ENCODE data around the gene DUSP8.
"Not testable (repeated sequence)": the region's sequence is repeated elsewhere in the genome, so short reads cannot be mapped to it uniquely, and the experiment has no call there.

DUSP8 gene, protein sequence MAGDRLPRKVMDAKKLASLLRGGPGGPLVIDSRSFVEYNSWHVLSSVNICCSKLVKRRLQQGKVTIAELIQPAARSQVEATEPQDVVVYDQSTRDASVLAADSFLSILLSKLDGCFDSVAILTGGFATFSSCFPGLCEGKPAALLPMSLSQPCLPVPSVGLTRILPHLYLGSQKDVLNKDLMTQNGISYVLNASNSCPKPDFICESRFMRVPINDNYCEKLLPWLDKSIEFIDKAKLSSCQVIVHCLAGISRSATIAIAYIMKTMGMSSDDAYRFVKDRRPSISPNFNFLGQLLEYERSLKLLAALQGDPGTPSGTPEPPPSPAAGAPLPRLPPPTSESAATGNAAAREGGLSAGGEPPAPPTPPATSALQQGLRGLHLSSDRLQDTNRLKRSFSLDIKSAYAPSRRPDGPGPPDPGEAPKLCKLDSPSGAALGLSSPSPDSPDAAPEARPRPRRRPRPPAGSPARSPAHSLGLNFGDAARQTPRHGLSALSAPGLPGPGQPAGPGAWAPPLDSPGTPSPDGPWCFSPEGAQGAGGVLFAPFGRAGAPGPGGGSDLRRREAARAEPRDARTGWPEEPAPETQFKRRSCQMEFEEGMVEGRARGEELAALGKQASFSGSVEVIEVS

DNA sequence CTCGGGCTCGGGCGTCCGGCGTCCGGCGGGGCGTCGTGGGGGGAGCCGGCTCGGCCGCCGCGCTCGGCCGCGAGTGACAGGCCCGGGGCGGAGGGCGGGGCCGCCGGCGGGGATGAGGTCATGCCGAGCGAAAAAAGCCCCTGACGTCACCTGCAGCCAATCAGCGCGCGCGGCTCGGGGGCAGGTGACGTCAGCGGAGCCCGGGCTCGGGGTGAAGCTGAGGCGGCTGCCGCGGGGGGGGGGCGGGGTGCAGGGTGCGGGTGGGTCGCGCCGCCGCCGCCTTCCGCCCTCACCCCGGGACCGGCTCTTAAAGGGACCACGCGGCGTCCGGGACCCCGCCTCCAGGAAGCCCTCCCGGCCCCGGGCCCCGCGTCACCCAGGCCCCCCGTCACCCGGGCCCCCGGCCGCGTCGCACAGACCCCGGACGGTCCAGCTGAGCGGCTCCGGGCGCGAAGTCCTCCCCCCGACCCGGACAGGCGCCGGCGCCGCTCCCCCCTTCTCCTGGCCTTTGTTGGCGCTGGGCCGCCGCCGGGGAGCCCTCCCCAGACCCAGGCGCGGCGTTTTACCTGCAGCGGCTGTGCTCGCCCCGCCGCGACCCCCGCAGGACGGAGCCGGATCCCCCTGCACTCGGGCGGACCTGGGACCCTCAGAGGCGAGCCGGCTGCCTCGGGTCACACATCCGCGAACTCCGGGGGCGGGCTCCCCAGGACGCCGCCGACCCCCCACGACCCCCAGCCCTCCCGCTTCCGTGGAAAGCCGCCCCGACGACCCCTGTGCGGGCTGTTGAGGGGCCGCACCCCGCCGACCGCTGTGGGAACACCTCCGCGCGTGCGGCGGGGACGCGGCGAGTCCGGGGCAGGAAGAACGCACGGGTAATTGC lies at the start of gene DUSP8:
Gene DUSP8, minus strand, starts transcription at position 75 of the 880 bp plus-strand sequence. CDS start 6,445 bp downstream, outside the sequence.
- H3K4me3 ChIP-seq (ENCODE audit: low read length in 2 of 2), result peak within 1 kb of the TSS; percentile 71 to 77
- H3K9me3 ChIP-seq (ENCODE audit: control insufficient read depth in 2 of 2, low read length in 2 of 2), result no peaks in the 10 kb centered on the region
- H3K36me3 ChIP-seq (ENCODE audit: control insufficient read depth in 2 of 2, insufficient read depth in 2 of 2, low read length in 2 of 2), result peaks cover 0 to 2% of the 10 kb centered on the region in 2 donors
- H3K27me3 ChIP-seq (ENCODE audit: control insufficient read depth in 1 of 2, insufficient read depth in 2 of 2, low read length in 2 of 2), result no peaks in the 10 kb centered on the region
- H3K4me1 ChIP-seq (ENCODE audit: control insufficient read depth, insufficient read depth, low read length), result peaks cover 51% of the 10 kb centered on the region
- peak within 1 kb of the TSS; percentile 64 for H3K27ac ChIP-seq (ENCODE audit: low read length)
- H3K9ac ChIP-seq (ENCODE audit: low read length in 2 of 2), result peak within 1 kb of the TSS; percentile 78 to 79

DNA sequence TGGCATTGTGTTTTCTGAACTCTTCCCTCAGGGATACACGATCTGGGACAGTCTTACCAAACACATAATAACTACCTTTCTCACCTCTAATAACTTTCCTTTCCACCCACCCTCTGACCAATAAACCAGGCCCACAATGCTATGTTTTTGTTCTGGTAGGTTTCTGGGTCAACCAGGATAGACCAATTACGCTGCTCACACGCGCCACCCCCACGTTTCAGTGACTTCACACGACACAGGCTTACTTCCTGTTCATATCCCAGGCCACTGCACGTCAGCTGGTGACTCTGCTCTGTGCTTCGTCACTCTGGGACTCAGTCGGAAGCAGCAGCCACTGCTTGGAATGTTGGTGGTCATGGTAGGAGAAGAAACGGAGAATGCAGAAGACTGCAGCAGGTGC lies 47.4 kb upstream of the DUSP8 start:
- Histone ChIP-seq H3K9me3 (ENCODE audit: control insufficient read depth in 2 of 2, low read length in 2 of 2) (no peaks in the 10 kb centered on the region), H3K9ac (ENCODE audit: low read length in 2 of 2) (no peak overlapping the region), H3K27me3 (ENCODE audit: control insufficient read depth in 1 of 2, insufficient read depth in 2 of 2, low read length in 2 of 2) (peaks cover 7 to 15% of the 10 kb centered on the region in 2 donors), H3K27ac (ENCODE audit: low read length) (no peak overlapping the region), H3K4me1 (ENCODE audit: control insufficient read depth, insufficient read depth, low read length) (no peaks in the 10 kb centered on the region), H3K36me3 (ENCODE audit: control insufficient read depth in 2 of 2, insufficient read depth in 2 of 2, low read length in 2 of 2) (no peaks in the 10 kb centered on the region), H3K4me3 (ENCODE audit: low read length in 2 of 2) (no peak overlapping the region)

DNA sequence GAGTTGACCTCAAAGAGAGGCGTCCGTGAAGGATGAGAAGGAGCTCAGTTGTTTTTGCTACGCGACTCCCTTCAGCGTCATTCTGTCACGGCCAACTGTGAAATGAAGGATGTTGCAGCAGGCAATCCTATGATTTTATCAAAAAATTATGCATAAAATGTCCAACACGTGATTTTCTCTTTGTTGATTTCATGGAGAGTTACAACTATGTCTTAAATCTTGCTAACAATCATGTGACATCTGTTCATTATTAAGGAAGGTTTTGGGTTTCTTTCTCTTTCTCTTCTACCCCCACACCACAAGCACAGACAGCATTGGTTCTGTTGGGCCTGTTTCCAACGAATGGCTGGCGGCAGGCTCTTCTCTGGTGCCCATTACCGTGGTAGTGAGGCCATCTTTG lies 46.2 kb upstream of the DUSP8 start:
- Histone ChIP-seq H3K27ac (ENCODE audit: low read length) (no peak overlapping the region), H3K9me3 (ENCODE audit: control insufficient read depth in 2 of 2, low read length in 2 of 2) (no peaks in the 10 kb centered on the region), H3K4me1 (ENCODE audit: control insufficient read depth, insufficient read depth, low read length) (no peaks in the 10 kb centered on the region), H3K9ac (ENCODE audit: low read length in 2 of 2) (no peak overlapping the region), H3K36me3 (ENCODE audit: control insufficient read depth in 2 of 2, insufficient read depth in 2 of 2, low read length in 2 of 2) (no peaks in the 10 kb centered on the region), H3K27me3 (ENCODE audit: control insufficient read depth in 1 of 2, insufficient read depth in 2 of 2, low read length in 2 of 2) (peaks cover 7 to 15% of the 10 kb centered on the region in 2 donors), H3K4me3 (ENCODE audit: low read length in 2 of 2) (no peak overlapping the region)

DNA sequence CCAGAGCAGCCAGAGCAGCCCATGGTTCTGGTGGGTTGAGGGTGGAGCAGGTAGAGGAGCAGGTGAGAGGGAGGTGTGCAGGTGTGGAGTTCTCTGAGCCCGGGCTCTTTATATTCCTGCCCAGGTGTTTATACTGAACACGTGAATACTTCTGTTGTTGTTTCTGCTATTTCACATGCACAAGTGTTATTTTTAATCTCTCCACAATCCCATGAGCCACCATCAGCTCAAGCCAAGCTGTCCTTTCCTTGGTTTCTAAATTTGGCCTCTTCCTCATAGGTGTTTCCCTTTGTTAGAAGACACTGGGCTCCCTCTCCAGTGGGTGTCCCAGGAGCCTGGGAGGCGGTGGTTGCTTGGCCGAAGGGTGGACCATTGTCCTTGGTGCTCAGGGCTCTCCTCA lies 36.3 kb upstream of the DUSP8 start, which contains the start of gene KRTAP5-3:
Gene KRTAP5-3, minus strand, starts transcription at position 101 of the 400 bp plus-strand sequence. Its CDS starts 78 bp downstream, at position 23.
- no peaks in the 10 kb centered on the region for H3K9me3 ChIP-seq (ENCODE audit: control insufficient read depth in 2 of 2, low read length in 2 of 2)
- H3K27ac ChIP-seq (ENCODE audit: low read length), result no peak within 1 kb of the TSS
- H3K4me3 ChIP-seq (ENCODE audit: low read length in 2 of 2), result no peak within 1 kb of the TSS
- peaks cover 7 to 26% of the 10 kb centered on the region in 2 donors for H3K27me3 ChIP-seq (ENCODE audit: control insufficient read depth in 1 of 2, insufficient read depth in 2 of 2, low read length in 2 of 2)
- H3K9ac ChIP-seq (ENCODE audit: low read length in 2 of 2), result no peak within 1 kb of the TSS
- H3K4me1 ChIP-seq (ENCODE audit: control insufficient read depth, insufficient read depth, low read length), result peaks cover 3% of the 10 kb centered on the region
- H3K36me3 ChIP-seq (ENCODE audit: control insufficient read depth in 2 of 2, insufficient read depth in 2 of 2, low read length in 2 of 2), result no peaks in the 10 kb centered on the region

DNA sequence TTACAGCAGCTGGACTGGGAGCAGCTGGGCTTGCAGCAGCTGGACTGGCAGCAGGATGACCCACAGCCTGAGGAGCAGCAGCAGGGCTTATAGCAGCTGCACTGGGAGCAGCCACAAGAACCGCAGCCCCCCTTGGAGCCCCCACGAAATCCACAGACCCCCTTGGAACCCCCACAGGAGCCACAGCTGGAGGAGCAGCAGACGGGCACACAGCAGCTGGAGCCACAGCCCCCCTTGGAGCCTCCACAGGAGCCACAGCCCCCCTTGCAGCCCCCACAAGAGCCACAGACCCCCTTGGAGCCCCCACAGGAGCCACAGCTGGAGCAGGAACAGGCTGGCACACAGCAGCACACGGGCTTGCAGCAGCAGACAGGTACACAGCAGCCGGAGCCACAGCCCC lies 35.8 kb upstream of the DUSP8 start:
- not testable (repeated sequence) for H3K27ac ChIP-seq (ENCODE audit: low read length); H3K9ac ChIP-seq (ENCODE audit: low read length in 2 of 2); H3K9me3 ChIP-seq (ENCODE audit: control insufficient read depth in 2 of 2, low read length in 2 of 2); H3K4me3 ChIP-seq (ENCODE audit: low read length in 2 of 2); H3K4me1 ChIP-seq (ENCODE audit: control insufficient read depth, insufficient read depth, low read length); H3K36me3 ChIP-seq (ENCODE audit: control insufficient read depth in 2 of 2, insufficient read depth in 2 of 2, low read length in 2 of 2)
- peaks cover 7 to 26% of the 10 kb centered on the region in 2 donors for H3K27me3 ChIP-seq (ENCODE audit: control insufficient read depth in 1 of 2, insufficient read depth in 2 of 2, low read length in 2 of 2)

DNA sequence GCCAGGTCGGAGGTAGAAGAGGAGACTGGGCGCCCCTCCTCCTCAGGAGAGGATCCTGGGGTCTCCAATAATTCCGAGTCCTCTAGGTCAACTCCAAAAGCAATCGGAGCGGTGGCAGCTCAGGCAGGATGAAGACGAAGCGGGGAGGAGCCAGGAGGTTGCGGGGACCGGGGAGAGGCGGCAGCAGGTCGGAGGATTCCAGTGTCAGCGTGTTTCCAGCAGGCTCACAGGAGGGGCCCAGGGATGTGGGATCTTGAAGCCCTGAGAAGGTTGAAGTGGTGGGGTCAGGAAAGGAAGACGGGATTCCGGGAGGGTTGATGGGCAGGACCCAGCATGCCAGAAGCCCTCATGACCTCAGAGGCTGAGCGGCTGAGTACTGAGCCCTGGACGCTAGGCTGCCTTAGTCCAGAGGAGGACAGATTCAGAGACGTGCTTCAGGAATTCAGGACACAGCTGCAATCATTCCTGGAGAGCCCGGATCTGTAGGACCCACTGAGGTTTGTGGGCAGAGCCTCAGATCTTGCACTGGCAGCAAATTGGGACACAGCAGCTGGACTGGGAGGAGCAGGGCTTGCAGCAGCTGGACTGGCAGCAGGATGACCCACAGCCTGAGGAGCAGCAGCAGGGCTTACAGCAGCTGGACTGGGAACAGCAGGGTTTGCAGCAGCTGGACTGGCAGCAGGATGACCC lies 35.2 kb upstream of the DUSP8 start:
- H3K36me3 ChIP-seq (ENCODE audit: control insufficient read depth in 2 of 2, insufficient read depth in 2 of 2, low read length in 2 of 2); H3K4me3 ChIP-seq (ENCODE audit: low read length in 2 of 2); H3K27ac ChIP-seq (ENCODE audit: low read length); H3K9ac ChIP-seq (ENCODE audit: low read length in 2 of 2); H3K9me3 ChIP-seq (ENCODE audit: control insufficient read depth in 2 of 2, low read length in 2 of 2); H3K4me1 ChIP-seq (ENCODE audit: control insufficient read depth, insufficient read depth, low read length): not testable (repeated sequence)
- H3K27me3 ChIP-seq (ENCODE audit: control insufficient read depth in 1 of 2, insufficient read depth in 2 of 2, low read length in 2 of 2), result peaks cover 7 to 26% of the 10 kb centered on the region in 2 donors

DNA sequence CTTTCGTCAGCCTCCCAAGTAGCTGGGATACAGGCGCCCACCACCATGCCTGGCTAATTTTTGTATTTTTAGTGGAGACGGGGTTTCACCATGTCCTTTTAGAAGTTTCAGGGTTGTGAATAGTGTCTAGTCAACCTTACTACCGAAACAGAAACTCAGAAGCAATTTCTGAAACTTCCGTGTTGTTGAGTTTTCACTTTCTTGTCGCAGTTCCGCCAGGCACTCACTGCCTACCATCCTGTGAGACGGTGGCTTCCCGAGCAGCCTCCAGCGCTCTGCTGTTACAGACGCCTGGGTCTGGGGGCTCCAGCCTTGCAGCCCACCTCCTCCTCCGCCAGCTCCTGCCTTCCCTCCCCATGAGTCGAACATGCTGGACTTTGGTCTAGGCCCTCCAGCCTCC lies 33.9 kb upstream of the DUSP8 start:
- H3K27me3 ChIP-seq (ENCODE audit: control insufficient read depth in 1 of 2, insufficient read depth in 2 of 2, low read length in 2 of 2), result peaks cover 7 to 26% of the 10 kb centered on the region in 2 donors
- H3K9ac ChIP-seq (ENCODE audit: low read length in 2 of 2); H3K4me3 ChIP-seq (ENCODE audit: low read length in 2 of 2); H3K36me3 ChIP-seq (ENCODE audit: control insufficient read depth in 2 of 2, insufficient read depth in 2 of 2, low read length in 2 of 2); H3K4me1 ChIP-seq (ENCODE audit: control insufficient read depth, insufficient read depth, low read length); H3K9me3 ChIP-seq (ENCODE audit: control insufficient read depth in 2 of 2, low read length in 2 of 2); H3K27ac ChIP-seq (ENCODE audit: low read length): not testable (repeated sequence)

DNA sequence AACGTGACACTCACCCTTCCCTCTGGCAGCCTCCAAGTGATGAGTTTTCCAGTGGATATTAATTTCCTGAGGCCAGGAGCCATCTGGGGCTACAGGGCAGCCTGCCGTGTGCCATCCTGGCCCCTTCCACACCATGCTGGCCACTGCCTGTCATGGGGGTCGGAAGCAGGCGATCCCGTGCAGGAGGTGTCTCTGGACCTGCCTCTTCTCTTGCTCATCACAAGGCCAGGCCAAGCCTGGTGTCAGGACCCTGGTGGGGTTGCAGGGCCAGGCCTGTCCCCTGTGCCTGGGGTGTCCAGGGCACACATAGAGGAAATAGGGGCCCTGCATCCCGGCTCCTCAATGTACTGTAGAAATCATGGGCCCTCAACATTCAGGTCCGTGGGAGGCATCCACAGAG lies 32.6 kb upstream of the DUSP8 start:
- Histone ChIP-seq H3K27me3 (ENCODE audit: control insufficient read depth in 1 of 2, insufficient read depth in 2 of 2, low read length in 2 of 2) (peaks cover 7 to 28% of the 10 kb centered on the region in 2 donors), H3K4me3 (ENCODE audit: low read length in 2 of 2) (no peak overlapping the region), H3K4me1 (ENCODE audit: control insufficient read depth, insufficient read depth, low read length) (peaks cover 3% of the 10 kb centered on the region), H3K9me3 (ENCODE audit: control insufficient read depth in 2 of 2, low read length in 2 of 2) (no peaks in the 10 kb centered on the region), H3K36me3 (ENCODE audit: control insufficient read depth in 2 of 2, insufficient read depth in 2 of 2, low read length in 2 of 2) (no peaks in the 10 kb centered on the region), H3K27ac (ENCODE audit: low read length) (no peak overlapping the region), H3K9ac (ENCODE audit: low read length in 2 of 2) (no peak overlapping the region)

DNA sequence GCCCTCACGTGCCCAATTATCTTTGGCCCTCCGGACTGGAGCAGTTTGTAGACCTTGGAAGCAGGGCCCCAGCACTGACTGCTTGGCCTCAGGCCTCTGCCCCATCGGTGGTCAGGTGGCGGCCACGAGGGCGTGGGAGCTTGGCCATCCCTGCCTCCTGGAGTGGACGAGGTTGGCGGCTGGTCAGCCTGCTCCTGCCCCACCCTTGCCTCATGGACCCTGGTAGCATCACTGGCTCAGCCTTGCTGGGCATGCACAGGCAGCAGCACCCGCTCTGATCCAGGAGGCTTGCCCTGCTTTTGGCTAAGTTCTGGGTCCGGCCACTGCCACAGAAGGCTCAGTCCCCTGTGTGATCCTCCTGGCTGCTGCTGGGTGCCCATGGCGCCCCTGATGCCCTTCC lies 32.1 kb upstream of the DUSP8 start:
- peaks cover 3% of the 10 kb centered on the region for H3K4me1 ChIP-seq (ENCODE audit: control insufficient read depth, insufficient read depth, low read length)
- H3K27ac ChIP-seq (ENCODE audit: low read length), result no peak overlapping the region
- H3K9ac ChIP-seq (ENCODE audit: low read length in 2 of 2), result no peak overlapping the region
- no peaks in the 10 kb centered on the region for H3K36me3 ChIP-seq (ENCODE audit: control insufficient read depth in 2 of 2, insufficient read depth in 2 of 2, low read length in 2 of 2)
- H3K27me3 ChIP-seq (ENCODE audit: control insufficient read depth in 1 of 2, insufficient read depth in 2 of 2, low read length in 2 of 2), result peaks cover 7 to 28% of the 10 kb centered on the region in 2 donors
- no peaks in the 10 kb centered on the region for H3K9me3 ChIP-seq (ENCODE audit: control insufficient read depth in 2 of 2, low read length in 2 of 2)
- H3K4me3 ChIP-seq (ENCODE audit: low read length in 2 of 2), result no peak overlapping the region

DNA sequence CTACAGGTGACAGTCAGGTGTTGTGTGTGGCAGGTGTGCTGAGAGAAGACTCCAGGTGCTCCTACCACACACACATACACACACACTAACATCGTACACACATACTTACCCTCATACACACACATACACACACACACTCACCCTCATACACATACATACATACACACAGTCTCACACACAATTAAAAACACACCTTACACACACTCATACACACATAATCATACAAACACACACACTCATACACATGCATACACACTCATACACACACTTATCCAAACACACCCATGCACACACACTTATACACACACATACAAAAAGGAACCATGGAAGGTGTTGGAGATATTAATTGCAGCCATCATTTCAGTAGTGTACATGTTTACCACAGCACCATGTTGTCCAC lies 31.6 kb upstream of the DUSP8 start:
- H3K4me1 ChIP-seq (ENCODE audit: control insufficient read depth, insufficient read depth, low read length), result peaks cover 3% of the 10 kb centered on the region
- no peaks in the 10 kb centered on the region for H3K9me3 ChIP-seq (ENCODE audit: control insufficient read depth in 2 of 2, low read length in 2 of 2)
- H3K4me3 ChIP-seq (ENCODE audit: low read length in 2 of 2), result no peak overlapping the region
- H3K27ac ChIP-seq (ENCODE audit: low read length), result no peak overlapping the region
- no peaks in the 10 kb centered on the region for H3K36me3 ChIP-seq (ENCODE audit: control insufficient read depth in 2 of 2, insufficient read depth in 2 of 2, low read length in 2 of 2)
- H3K9ac ChIP-seq (ENCODE audit: low read length in 2 of 2), result no peak overlapping the region
- peaks cover 7 to 26% of the 10 kb centered on the region in 2 donors for H3K27me3 ChIP-seq (ENCODE audit: control insufficient read depth in 1 of 2, insufficient read depth in 2 of 2, low read length in 2 of 2)

Measured in stomach smooth muscle (tissue), 2 donors.